ENCODE data around the gene MAST2. TPM values are rescaled to one million over a fixed set of nuclear protein-coding genes. Genes with fewer than 3 reads are reported as not detected.

The MAST2 gene
- total RNA-seq, 1 donor = 34.5 TPM

- no peak overlapping the region for H3K4me3 ChIP-seq (ENCODE audit: low read depth, low read length)
- no peak for DNase-seq (ENCODE audit: low read depth)
- TF ChIP-seq, protein P1, sequence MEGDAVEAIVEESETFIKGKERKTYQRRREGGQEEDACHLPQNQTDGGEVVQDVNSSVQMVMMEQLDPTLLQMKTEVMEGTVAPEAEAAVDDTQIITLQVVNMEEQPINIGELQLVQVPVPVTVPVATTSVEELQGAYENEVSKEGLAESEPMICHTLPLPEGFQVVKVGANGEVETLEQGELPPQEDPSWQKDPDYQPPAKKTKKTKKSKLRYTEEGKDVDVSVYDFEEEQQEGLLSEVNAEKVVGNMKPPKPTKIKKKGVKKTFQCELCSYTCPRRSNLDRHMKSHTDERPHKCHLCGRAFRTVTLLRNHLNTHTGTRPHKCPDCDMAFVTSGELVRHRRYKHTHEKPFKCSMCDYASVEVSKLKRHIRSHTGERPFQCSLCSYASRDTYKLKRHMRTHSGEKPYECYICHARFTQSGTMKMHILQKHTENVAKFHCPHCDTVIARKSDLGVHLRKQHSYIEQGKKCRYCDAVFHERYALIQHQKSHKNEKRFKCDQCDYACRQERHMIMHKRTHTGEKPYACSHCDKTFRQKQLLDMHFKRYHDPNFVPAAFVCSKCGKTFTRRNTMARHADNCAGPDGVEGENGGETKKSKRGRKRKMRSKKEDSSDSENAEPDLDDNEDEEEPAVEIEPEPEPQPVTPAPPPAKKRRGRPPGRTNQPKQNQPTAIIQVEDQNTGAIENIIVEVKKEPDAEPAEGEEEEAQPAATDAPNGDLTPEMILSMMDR (IDR thresholded peaks at IDR 0.05; ENCODE audit: insufficient read depth, low read depth, low read length) = no peak
These were observed 197.8 kb downstream of the MAST2 start for GRCh38 chr1:46001081-46001785.

DNA sequence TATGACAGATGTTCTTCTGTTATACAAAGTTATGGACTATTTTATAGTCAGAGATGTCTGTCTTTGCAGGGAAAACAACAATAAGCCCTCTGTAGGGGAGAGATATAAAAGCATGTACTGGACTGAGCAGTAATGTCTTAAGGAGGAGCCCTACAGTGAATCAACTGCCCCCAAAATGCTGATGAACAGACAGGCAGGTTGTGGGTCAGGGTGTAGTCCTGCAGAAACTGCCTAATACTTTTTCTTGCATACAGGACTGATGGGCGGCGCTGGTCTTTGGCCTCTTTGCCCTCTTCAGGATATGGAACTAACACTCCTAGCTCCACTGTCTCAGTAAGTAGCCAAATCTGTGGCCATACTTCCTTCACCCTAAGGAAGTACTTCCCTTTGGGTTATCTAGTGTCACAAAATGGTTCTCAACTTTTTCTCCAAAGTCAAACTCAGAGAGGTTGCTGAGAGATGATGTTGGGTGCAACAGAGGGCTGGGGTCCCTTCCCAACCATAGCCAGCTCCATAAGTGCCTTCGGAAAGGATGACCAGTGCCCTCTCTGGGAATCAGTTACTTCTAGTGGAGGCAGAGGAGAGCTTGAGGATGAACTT is 199.2 kb downstream of the MAST2 start:
- no peak for DNase-seq (ENCODE audit: low read depth)
- no peak overlapping the region for H3K4me3 ChIP-seq (ENCODE audit: low read depth, low read length)
- TF ChIP-seq, protein P1 (IDR thresholded peaks at IDR 0.05; ENCODE audit: insufficient read depth, low read depth, low read length) = no peak

GRCh38 chr1:46003315-46003714 is 199.9 kb downstream of the MAST2 start:
- TF ChIP-seq, protein P1 (IDR thresholded peaks at IDR 0.05; ENCODE audit: insufficient read depth, low read depth, low read length) = no peak
- no peak overlapping the region for H3K4me3 ChIP-seq (ENCODE audit: low read depth, low read length)
- DNase-seq (ENCODE audit: low read depth) = peak; percentile 18

GRCh38 chr1:46004492-46004891 is 201.1 kb downstream of the MAST2 start:
- no peak overlapping the region for H3K4me3 ChIP-seq (ENCODE audit: low read depth, low read length)
- TF ChIP-seq, protein P1 (IDR thresholded peaks at IDR 0.05; ENCODE audit: insufficient read depth, low read depth, low read length) = no peak
- DNase-seq (ENCODE audit: low read depth) = no peak

DNA sequence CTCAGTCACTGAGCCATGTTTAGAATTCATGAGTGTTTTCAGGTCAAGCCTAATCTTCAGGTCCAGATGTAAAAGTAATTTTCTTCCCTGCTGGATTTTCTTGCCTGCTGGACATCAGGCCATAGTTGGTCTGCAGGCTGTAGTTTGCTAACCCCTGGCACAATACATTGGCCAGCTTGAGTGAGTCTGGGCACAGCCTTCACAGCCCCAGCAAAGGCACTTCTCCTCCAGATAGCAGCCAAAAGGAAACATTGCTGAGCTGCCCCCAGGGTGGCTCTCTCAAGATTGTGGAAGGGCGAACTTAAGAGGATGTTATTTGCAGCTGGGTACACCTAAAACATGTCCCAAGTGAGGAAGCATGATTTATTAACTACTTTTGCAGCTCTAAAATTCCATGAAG is 202.2 kb downstream of the MAST2 start:
- DNase-seq (ENCODE audit: low read depth) = no peak
- H3K4me3 ChIP-seq (ENCODE audit: low read depth, low read length) = no peak overlapping the region
- TF ChIP-seq, protein P1 (IDR thresholded peaks at IDR 0.05; ENCODE audit: insufficient read depth, low read depth, low read length) = no peak

GRCh38 chr1:46008585-46008984 is 205.2 kb downstream of the MAST2 start:
- DNase-seq (ENCODE audit: low read depth) = no peak
- TF ChIP-seq, protein P1 (IDR thresholded peaks at IDR 0.05; ENCODE audit: insufficient read depth, low read depth, low read length) = no peak
- H3K4me3 ChIP-seq (ENCODE audit: low read depth, low read length) = no peak overlapping the region
